ENCODE data around the gene VSTM2B. TPM values are rescaled to one million over a fixed set of nuclear protein-coding genes. Genes with fewer than 3 reads are reported as not detected.

Gene VSTM2B
- polyA plus RNA-seq, 1 of the 3 experiments (the other 2 are of a cell fraction), result not detected

- H3K4me2 ChIP-seq, result no peak overlapping the region
- H3K9me3 ChIP-seq, result no peaks in the 10 kb centered on the region
- DNase-seq, result no peak
- H3K9me2 ChIP-seq, result no peaks in the 10 kb centered on the region
- H2AFZ ChIP-seq (ENCODE audit: low read depth), result no peak overlapping the region
- no peak overlapping the region for H3K9ac ChIP-seq
- H3K36me3 ChIP-seq (replicated peaks in 1 of 2; ENCODE audit: control insufficient read depth in 1 of 2, insufficient read depth in 2 of 2, low read length in 1 of 2), result no peaks in the 10 kb centered on the region
- H3K4me1 ChIP-seq (ENCODE audit: control insufficient read depth in 1 of 2, insufficient read depth in 2 of 2, low read depth in 1 of 2, low read length in 1 of 2), result no peaks in the 10 kb centered on the region
- 13% methylated on average over 9 of the region's 9 CpGs for WGBS (ENCODE audit: low lambda C conversion rate)
- POLR2A ChIA-PET, result no interaction called here
- H3F3A ChIP-seq (replicated peaks; ENCODE audit: insufficient read depth), result no peaks in the 10 kb centered on the region
- no peak overlapping the region for H3K27ac ChIP-seq (ENCODE audit: low read depth in 2 of 2, low read length in 1 of 2)
- H3K4me3 ChIP-seq (ENCODE audit: low read depth in 2 of 2, low read length in 1 of 2), result no peak overlapping the region
- no peaks in the 10 kb centered on the region for H4K20me1 ChIP-seq (ENCODE audit: insufficient read depth)
- CTCF ChIA-PET, result interaction anchor here (0.6 to 2.0 kb wide), 2 partner anchors 21 to 332 kb away, joined by 3 to 15 read pairs; no protein-coding TSS in a partner anchor
- no peaks in the 10 kb centered on the region for H3K79me2 ChIP-seq (ENCODE audit: insufficient read depth)
- TF ChIP-seq SMC3 (IDR thresholded peaks at IDR 0.05; ENCODE audit: low read depth, low read length) (no peak), FOXM1 (IDR thresholded peaks at IDR 0.05; ENCODE audit: low read depth) (no peak), EZH2phosphoT487 (IDR thresholded peaks at IDR 0.05; ENCODE audit: borderline replicate concordance, low read depth) (no peak), MEF2A (IDR thresholded peaks at IDR 0.05; ENCODE audit: borderline replicate concordance, low read depth) (no peak), CTCF (IDR thresholded peaks at IDR 0.05) (no peak), JUND (IDR thresholded peaks at IDR 0.05) (no peak), MAX (IDR thresholded peaks at IDR 0.05; ENCODE audit: low read depth) (no peak), TCF12 (IDR thresholded peaks at IDR 0.05) (no peak), TAF1 (IDR thresholded peaks at IDR 0.05; ENCODE audit: borderline replicate concordance, low read depth, low read length) (no peak), EP300 (IDR thresholded peaks at IDR 0.05; ENCODE audit: borderline replicate concordance in 1 of 2, low read depth in 1 of 2, low read length in 1 of 2) (no peak), NRF1 (IDR thresholded peaks at IDR 0.05; ENCODE audit: low read depth, low read length) (no peak), GATA2 (CRISPR knock-in tag; IDR thresholded peaks at IDR 0.05) (no peak), RFX5 (IDR thresholded peaks at IDR 0.05; ENCODE audit: low read length) (no peak), ELF1 (IDR thresholded peaks at IDR 0.05) (no peak), GABPA (IDR thresholded peaks at IDR 0.05; ENCODE audit: low read depth) (no peak), YY1 (IDR thresholded peaks at IDR 0.05; ENCODE audit: low read depth) (no peak), SIN3A (IDR thresholded peaks at IDR 0.05; ENCODE audit: borderline replicate concordance, low read depth, low read length) (no peak), RXRA (IDR thresholded peaks at IDR 0.05; ENCODE audit: borderline replicate concordance, low read depth) (no peak)
- TF ChIP-seq, protein P1, sequence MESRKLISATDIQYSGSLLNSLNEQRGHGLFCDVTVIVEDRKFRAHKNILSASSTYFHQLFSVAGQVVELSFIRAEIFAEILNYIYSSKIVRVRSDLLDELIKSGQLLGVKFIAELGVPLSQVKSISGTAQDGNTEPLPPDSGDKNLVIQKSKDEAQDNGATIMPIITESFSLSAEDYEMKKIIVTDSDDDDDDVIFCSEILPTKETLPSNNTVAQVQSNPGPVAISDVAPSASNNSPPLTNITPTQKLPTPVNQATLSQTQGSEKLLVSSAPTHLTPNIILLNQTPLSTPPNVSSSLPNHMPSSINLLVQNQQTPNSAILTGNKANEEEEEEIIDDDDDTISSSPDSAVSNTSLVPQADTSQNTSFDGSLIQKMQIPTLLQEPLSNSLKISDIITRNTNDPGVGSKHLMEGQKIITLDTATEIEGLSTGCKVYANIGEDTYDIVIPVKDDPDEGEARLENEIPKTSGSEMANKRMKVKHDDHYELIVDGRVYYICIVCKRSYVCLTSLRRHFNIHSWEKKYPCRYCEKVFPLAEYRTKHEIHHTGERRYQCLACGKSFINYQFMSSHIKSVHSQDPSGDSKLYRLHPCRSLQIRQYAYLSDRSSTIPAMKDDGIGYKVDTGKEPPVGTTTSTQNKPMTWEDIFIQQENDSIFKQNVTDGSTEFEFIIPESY (IDR thresholded peaks at IDR 0.05; ENCODE audit: borderline replicate concordance, low read depth), result no peak
- TF ChIP-seq, protein P2, sequence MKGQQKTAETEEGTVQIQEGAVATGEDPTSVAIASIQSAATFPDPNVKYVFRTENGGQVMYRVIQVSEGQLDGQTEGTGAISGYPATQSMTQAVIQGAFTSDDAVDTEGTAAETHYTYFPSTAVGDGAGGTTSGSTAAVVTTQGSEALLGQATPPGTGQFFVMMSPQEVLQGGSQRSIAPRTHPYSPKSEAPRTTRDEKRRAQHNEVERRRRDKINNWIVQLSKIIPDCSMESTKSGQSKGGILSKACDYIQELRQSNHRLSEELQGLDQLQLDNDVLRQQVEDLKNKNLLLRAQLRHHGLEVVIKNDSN (IDR thresholded peaks at IDR 0.05; ENCODE audit: borderline replicate concordance, low read depth), result no peak
- H3K27me3 ChIP-seq (ENCODE audit: insufficient read depth), result no peaks in the 10 kb centered on the region
Measured at GRCh38 chr19:29549105-29550070, 23.6 kb downstream of the VSTM2B start.
